ENCODE measurements around the gene STRADA. TPM values are rescaled to one million over a fixed set of nuclear protein-coding genes. Genes with fewer than 3 reads are reported as not detected.

The STRADA gene
- total RNA-seq, 1 donor from 2014 or later: 42.9 TPM

GRCh38 chr17:63785556-63785955 lies 44.0 kb upstream of the STRADA start:
- peaks cover 18% of the 10 kb centered on the region for H3K36me3 Mint-ChIP-seq (ENCODE audit: unreplicated experiment)
- no peak for DNase-seq (ENCODE audit: extremely low spot score, unreplicated experiment)
- no peak overlapping the region for H3K4me3 Mint-ChIP-seq (ENCODE audit: unreplicated experiment)
- H3K4me1 Mint-ChIP-seq (ENCODE audit: unreplicated experiment): peaks cover 12% of the 10 kb centered on the region
- H3K27ac Mint-ChIP-seq (ENCODE audit: unreplicated experiment): no peak overlapping the region
- no peaks in the 10 kb centered on the region for H3K9me3 Mint-ChIP-seq (ENCODE audit: unreplicated experiment)
- no peaks in the 10 kb centered on the region for H3K27me3 Mint-ChIP-seq (ENCODE audit: unreplicated experiment)
- no peak for TF ChIP-seq CTCF (IDR thresholded peaks at IDR 0.05)

- H3K9me3 Mint-ChIP-seq (ENCODE audit: unreplicated experiment): no peaks in the 10 kb centered on the region
- no peak overlapping the region for H3K27ac Mint-ChIP-seq (ENCODE audit: unreplicated experiment)
- peaks cover 25% of the 10 kb centered on the region for H3K36me3 Mint-ChIP-seq (ENCODE audit: unreplicated experiment)
- no peak for DNase-seq (ENCODE audit: extremely low spot score, unreplicated experiment)
- TF ChIP-seq CTCF (IDR thresholded peaks at IDR 0.05): no peak
- H3K27me3 Mint-ChIP-seq (ENCODE audit: unreplicated experiment): no peaks in the 10 kb centered on the region
- H3K4me3 Mint-ChIP-seq (ENCODE audit: unreplicated experiment): no peak overlapping the region
- H3K4me1 Mint-ChIP-seq (ENCODE audit: unreplicated experiment): peaks cover 23% of the 10 kb centered on the region
These were observed 41.9 kb upstream of the STRADA start for GRCh38 chr17:63783522-63783921.

- no peaks in the 10 kb centered on the region for H3K27me3 Mint-ChIP-seq (ENCODE audit: unreplicated experiment)
- H3K4me3 Mint-ChIP-seq (ENCODE audit: unreplicated experiment): no peak overlapping the region
- H3K36me3 Mint-ChIP-seq (ENCODE audit: unreplicated experiment): peaks cover 18% of the 10 kb centered on the region
- no peak for DNase-seq (ENCODE audit: extremely low spot score, unreplicated experiment)
- no peaks in the 10 kb centered on the region for H3K9me3 Mint-ChIP-seq (ENCODE audit: unreplicated experiment)
- peaks cover 33% of the 10 kb centered on the region for H3K4me1 Mint-ChIP-seq (ENCODE audit: unreplicated experiment)
- no peak for TF ChIP-seq CTCF (IDR thresholded peaks at IDR 0.05)
- H3K27ac Mint-ChIP-seq (ENCODE audit: unreplicated experiment): no peak overlapping the region
These were observed 39.3 kb upstream of the STRADA start for GRCh38 chr17:63780928-63781327.

GRCh38 chr17:63780507-63780906 lies 38.9 kb upstream of the STRADA start:
- TF ChIP-seq CTCF (IDR thresholded peaks at IDR 0.05): no peak
- no peak for DNase-seq (ENCODE audit: extremely low spot score, unreplicated experiment)
- peaks cover 17% of the 10 kb centered on the region for H3K36me3 Mint-ChIP-seq (ENCODE audit: unreplicated experiment)
- H3K27ac Mint-ChIP-seq (ENCODE audit: unreplicated experiment): no peak overlapping the region
- peaks cover 33% of the 10 kb centered on the region for H3K4me1 Mint-ChIP-seq (ENCODE audit: unreplicated experiment)
- H3K4me3 Mint-ChIP-seq (ENCODE audit: unreplicated experiment): no peak overlapping the region
- H3K9me3 Mint-ChIP-seq (ENCODE audit: unreplicated experiment): no peaks in the 10 kb centered on the region
- H3K27me3 Mint-ChIP-seq (ENCODE audit: unreplicated experiment): no peaks in the 10 kb centered on the region

- peak overlapping the region; percentile 98 for H3K4me3 Mint-ChIP-seq (ENCODE audit: unreplicated experiment)
- H3K36me3 Mint-ChIP-seq (ENCODE audit: unreplicated experiment): peaks cover 13% of the 10 kb centered on the region
- H3K27me3 Mint-ChIP-seq (ENCODE audit: unreplicated experiment): no peaks in the 10 kb centered on the region
- no peaks in the 10 kb centered on the region for H3K9me3 Mint-ChIP-seq (ENCODE audit: unreplicated experiment)
- H3K27ac Mint-ChIP-seq (ENCODE audit: unreplicated experiment): peak overlapping the region; percentile 100
- peaks cover 46% of the 10 kb centered on the region for H3K4me1 Mint-ChIP-seq (ENCODE audit: unreplicated experiment)
- no peak for TF ChIP-seq CTCF (IDR thresholded peaks at IDR 0.05)
- no peak for DNase-seq (ENCODE audit: extremely low spot score, unreplicated experiment)
These were observed 33.8 kb upstream of the STRADA start for GRCh38 chr17:63775420-63775819.
